Endodermal cell (in vitro differentiated cells): ENCODE data around the gene RAB9A. TPM values are rescaled to one million over a fixed set of nuclear protein-coding genes. Genes with fewer than 3 reads are reported as not detected.

ENCODE experiments used
- DNase-seq: peaks from one replicate; pipeline ENCODE4 v3.0.0-alpha.2; 2017
- H3K27ac ChIP-seq: 2 replicates; pipeline ENCODE4 v1.5.1; 2013; ENCODE audit warnings: mild to moderate bottlenecking, low read depth, low read length, moderate library complexity
- H3K27me3 ChIP-seq: 2 replicates; pipeline ENCODE4 v1.6.1; 2013; ENCODE audit warnings: mild to moderate bottlenecking, low read length, moderate library complexity; ENCODE audit not compliant: insufficient read depth, control insufficient read depth, poor library complexity, severe bottlenecking
- H3K36me3 ChIP-seq: 2 replicates; pipeline ENCODE4 v1.7.0; 2013; ENCODE audit warnings: mild to moderate bottlenecking, low read length, moderate library complexity; ENCODE audit not compliant: control insufficient read depth, insufficient read depth
- H3K4me1 ChIP-seq: one replicate; pipeline ENCODE4 v1.7.0; 2013; ENCODE audit warnings: low read length; ENCODE audit not compliant: control insufficient read depth, insufficient read depth
- H3K4me3 ChIP-seq: 2 replicates; pipeline ENCODE4 v1.5.1; 2013; ENCODE audit warnings: mild to moderate bottlenecking, low read length, moderate library complexity
- H3K9ac ChIP-seq: 2 replicates; pipeline ENCODE4 v1.6.1; 2013; ENCODE audit warnings: mild to moderate bottlenecking, low read length, moderate library complexity; ENCODE audit not compliant: poor library complexity, severe bottlenecking; ENCODE audit errors: extremely low read depth
- H3K9me3 ChIP-seq: 2 replicates; pipeline ENCODE4 v1.6.1; 2013; ENCODE audit warnings: mild to moderate bottlenecking, low read length, moderate library complexity; ENCODE audit not compliant: control insufficient read depth
- H3K27ac Mint-ChIP-seq: 2 replicates; pipeline ENCODE4 v1.8.0; 2020; ENCODE audit warnings: mixed read lengths
- H3K27me3 Mint-ChIP-seq: 2 replicates; pipeline ENCODE4 v1.8.0; 2021; ENCODE audit warnings: mild to moderate bottlenecking, mixed read lengths; ENCODE audit not compliant: insufficient read depth
- H3K36me3 Mint-ChIP-seq: 2 replicates; pipeline ENCODE4 v1.8.0; 2020; ENCODE audit warnings: low read depth, mixed read lengths
- H3K4me1 Mint-ChIP-seq: 2 replicates; pipeline ENCODE4 v1.8.0; 2020; ENCODE audit warnings: mixed read lengths
- H3K4me3 Mint-ChIP-seq: 2 replicates; pipeline ENCODE4 v1.8.0; 2020; ENCODE audit warnings: mild to moderate bottlenecking, moderate library complexity, mixed read lengths
- H3K9me3 Mint-ChIP-seq: 2 replicates; pipeline ENCODE4 v1.8.0; 2020; ENCODE audit warnings: mild to moderate bottlenecking, mixed read lengths
- WGBS, 2 experiments: methylation state at CpG; one replicate each; pipeline versions ENCODE4 v1.1.5 to v1.1.7; 2013; ENCODE audit warnings: missing lambda C conversion rate in 2 of 2, mixed read lengths in 1 of 2; ENCODE audit not compliant: insufficient coverage in 1 of 2, insufficient read length in 1 of 2; 5-methylcytosine and 5-hydroxymethylcytosine counted together
- total RNA-seq, 2 donors: library from RNA; stranded (reverse); fragmentation: NEBNext Ultra II Directional in 1 of 2; extraction: Animal tissue kit (Norgen Biotek cat#: 25700) in 1 of 2; gene quantifications; 2 replicates in 1 of 2; 3 replicates in 1 of 2; pipeline ENCODE4 v1.2.1, GENCODE V29; 2021
- TF ChIP-seq, protein P1 (sequence below): fragments of 200-600 bp; sonication (generic); conservative IDR thresholded peaks from 2 replicates; pipeline ENCODE4 v1.5.0; 2021; ENCODE audit warnings: antibody characterized with exemption, mild to moderate bottlenecking

Gene RAB9A
- total RNA-seq, 2 donors from 2014 or later = 22.3 to 28.0 TPM

GRCh38 chrX:13703135-13703534 is 14.2 kb downstream of the RAB9A start:
- no peak for DNase-seq
- 97 to 100% methylated on average over 1 to 3 of the region's 3 CpGs for WGBS, 2 experiments
- Histone ChIP-seq H3K4me1 (no peaks in the 10 kb centered on the region), H3K27me3 (no peaks in the 10 kb centered on the region), H3K36me3 (peaks cover 4% of the 10 kb centered on the region), H3K27ac (no peak overlapping the region), H3K4me3 (no peak overlapping the region), H3K9ac (no peak overlapping the region), H3K9me3 (no peaks in the 10 kb centered on the region)
- Mint-ChIP-seq H3K27me3 (no peaks in the 10 kb centered on the region), H3K36me3 (peaks cover 5% of the 10 kb centered on the region), H3K4me1 (peaks cover 3% of the 10 kb centered on the region), H3K27ac (no peak overlapping the region), H3K4me3 (no peak overlapping the region), H3K9me3 (peaks cover 43% of the 10 kb centered on the region)
- TF ChIP-seq, protein P1, sequence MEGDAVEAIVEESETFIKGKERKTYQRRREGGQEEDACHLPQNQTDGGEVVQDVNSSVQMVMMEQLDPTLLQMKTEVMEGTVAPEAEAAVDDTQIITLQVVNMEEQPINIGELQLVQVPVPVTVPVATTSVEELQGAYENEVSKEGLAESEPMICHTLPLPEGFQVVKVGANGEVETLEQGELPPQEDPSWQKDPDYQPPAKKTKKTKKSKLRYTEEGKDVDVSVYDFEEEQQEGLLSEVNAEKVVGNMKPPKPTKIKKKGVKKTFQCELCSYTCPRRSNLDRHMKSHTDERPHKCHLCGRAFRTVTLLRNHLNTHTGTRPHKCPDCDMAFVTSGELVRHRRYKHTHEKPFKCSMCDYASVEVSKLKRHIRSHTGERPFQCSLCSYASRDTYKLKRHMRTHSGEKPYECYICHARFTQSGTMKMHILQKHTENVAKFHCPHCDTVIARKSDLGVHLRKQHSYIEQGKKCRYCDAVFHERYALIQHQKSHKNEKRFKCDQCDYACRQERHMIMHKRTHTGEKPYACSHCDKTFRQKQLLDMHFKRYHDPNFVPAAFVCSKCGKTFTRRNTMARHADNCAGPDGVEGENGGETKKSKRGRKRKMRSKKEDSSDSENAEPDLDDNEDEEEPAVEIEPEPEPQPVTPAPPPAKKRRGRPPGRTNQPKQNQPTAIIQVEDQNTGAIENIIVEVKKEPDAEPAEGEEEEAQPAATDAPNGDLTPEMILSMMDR = no peak

DNA sequence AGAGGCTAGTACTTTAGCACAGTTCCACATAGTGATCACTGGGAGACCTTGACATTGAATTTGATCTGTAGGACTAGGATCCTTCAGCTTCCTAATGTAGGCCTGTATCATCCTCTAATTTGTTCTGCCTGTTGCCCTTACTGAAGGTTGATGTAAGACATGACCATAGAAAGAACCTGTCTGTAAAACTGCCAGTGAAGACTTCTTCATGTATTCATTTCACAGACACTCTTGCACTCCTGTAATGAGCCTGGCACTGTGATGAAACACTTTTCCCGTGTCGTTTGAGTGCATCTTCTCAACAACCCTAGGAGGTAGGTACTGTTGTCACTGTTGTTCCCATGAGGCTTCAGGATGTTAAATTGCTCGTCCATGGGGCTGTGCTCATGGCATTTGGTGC is 14.7 kb downstream of the RAB9A start:
- H3K36me3 ChIP-seq = peaks cover 4% of the 10 kb centered on the region
- no peaks in the 10 kb centered on the region for H3K4me1 ChIP-seq
- Mint-ChIP-seq H3K9me3 (peaks cover 40% of the 10 kb centered on the region), H3K4me1 (peaks cover 3% of the 10 kb centered on the region), H3K27ac (no peak overlapping the region), H3K36me3 (peaks cover 5% of the 10 kb centered on the region), H3K4me3 (no peak overlapping the region), H3K27me3 (no peaks in the 10 kb centered on the region)
- H3K27me3 ChIP-seq = no peaks in the 10 kb centered on the region
- no peak overlapping the region for H3K27ac ChIP-seq
- H3K9ac ChIP-seq = no peak overlapping the region
- no peaks in the 10 kb centered on the region for H3K9me3 ChIP-seq
- TF ChIP-seq, protein P1 = no peak
- DNase-seq = no peak
- no peak overlapping the region for H3K4me3 ChIP-seq
- 94% methylated on average over 3 of the region's 3 CpGs; no CpG with 5 or more reads in 1 of the 2 experiments for WGBS, 2 experiments

DNA sequence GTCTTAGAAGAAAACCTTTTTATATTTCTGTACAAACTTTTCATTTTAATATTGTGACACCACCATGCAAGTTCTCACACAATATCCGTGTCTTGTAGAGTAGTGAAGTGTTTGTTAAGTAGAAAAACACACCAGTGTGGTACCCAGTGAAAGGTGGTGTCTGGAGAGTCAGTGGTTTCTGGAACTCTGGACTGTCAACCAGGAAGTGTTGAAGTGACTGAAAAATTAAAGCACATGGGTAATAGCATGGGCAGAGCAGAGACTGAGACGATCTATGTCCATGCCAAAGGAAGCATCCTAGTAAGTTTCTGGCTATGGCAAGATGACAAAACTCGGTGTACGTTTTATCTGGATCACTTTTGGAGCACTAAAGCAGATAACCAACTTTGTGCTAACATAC is 22.2 kb downstream of the RAB9A start:
- Histone ChIP-seq H3K27me3 (no peaks in the 10 kb centered on the region), H3K9ac (no peak overlapping the region), H3K27ac (no peak overlapping the region), H3K4me3 (no peak overlapping the region), H3K36me3 (peaks cover 31% of the 10 kb centered on the region), H3K4me1 (no peaks in the 10 kb centered on the region), H3K9me3 (no peaks in the 10 kb centered on the region)
- H3K4me1 Mint-ChIP-seq = no peaks in the 10 kb centered on the region
- no peak for DNase-seq
- no peak overlapping the region for H3K27ac Mint-ChIP-seq
- TF ChIP-seq, protein P1 = no peak
- H3K9me3 Mint-ChIP-seq = peaks cover 38% of the 10 kb centered on the region
- no peak overlapping the region for H3K4me3 Mint-ChIP-seq
- WGBS, 2 experiments = 98% methylated on average over 3 of the region's 4 CpGs; no CpG with 5 or more reads in 1 of the 2 experiments
- H3K27me3 Mint-ChIP-seq = no peaks in the 10 kb centered on the region
- peaks cover 31% of the 10 kb centered on the region for H3K36me3 Mint-ChIP-seq
